Measurements from ENCODE around the gene SERPINF2. TPM values are rescaled to one million over a fixed set of nuclear protein-coding genes. Genes with fewer than 3 reads are reported as not detected.

Gene SERPINF2
- total RNA-seq, 2 experiments from 2014 or later: 0.16 to 0.31 TPM

DNA sequence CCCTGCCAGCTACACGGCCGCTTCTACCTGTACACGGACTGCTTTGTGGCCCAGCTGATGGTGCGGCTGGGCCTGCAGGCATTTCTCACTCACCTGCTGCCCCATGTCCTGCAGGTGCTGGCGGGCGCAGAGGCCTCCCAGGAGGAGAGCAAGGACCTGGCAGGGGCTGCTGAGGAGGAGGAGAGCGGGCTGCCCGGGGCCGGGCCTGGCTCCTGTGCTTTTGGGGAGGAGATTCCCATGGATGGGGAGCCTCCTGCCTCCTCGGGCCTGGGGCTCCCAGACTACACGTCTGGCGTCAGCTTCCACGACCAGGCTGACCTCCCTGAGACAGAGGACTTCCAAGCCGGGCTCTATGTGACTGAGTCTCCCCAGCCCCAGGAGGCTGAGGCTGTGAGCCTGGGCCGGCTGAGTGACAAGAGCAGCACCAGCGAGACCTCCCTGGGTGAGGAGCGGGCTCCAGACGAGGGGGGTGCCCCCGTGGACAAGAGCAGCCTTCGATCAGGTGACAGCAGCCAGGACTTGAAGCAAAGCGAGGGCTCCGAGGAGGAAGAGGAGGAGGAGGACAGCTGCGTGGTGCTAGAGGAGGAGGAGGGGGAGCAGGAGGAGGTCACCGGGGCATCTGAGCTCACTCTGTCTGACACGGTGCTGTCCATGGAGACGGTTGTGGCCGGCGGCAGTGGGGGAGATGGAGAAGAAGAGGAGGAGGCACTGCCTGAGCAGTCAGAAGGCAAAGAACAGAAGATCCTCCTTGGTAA, 14.6 kb upstream of the SERPINF2 start:
- H3K4me3 Mint-ChIP-seq: no peak overlapping the region
- H3K36me3 Mint-ChIP-seq (ENCODE audit: low read depth): peaks cover 25% of the 10 kb centered on the region
- no peak for ATAC-seq
- no peak for DNase-seq
- CTCF ChIA-PET: interaction anchor here (0.7 kb wide), 1 partner anchor 38 kb away, joined by 3 read pairs; no protein-coding TSS in a partner anchor
- H3K27ac Mint-ChIP-seq: no peak overlapping the region
- POLR2A ChIA-PET: interaction anchor here (0.8 to 1.8 kb wide), 2 partner anchors 11 to 17 kb away, joined by 3 to 8 read pairs; no protein-coding TSS in a partner anchor
- no peaks in the 10 kb centered on the region for H3K27me3 Mint-ChIP-seq (ENCODE audit: low read depth)
- H3K9me3 Mint-ChIP-seq (ENCODE audit: insufficient read depth): no peaks in the 10 kb centered on the region
- peaks cover 32% of the 10 kb centered on the region for H3K4me1 Mint-ChIP-seq (ENCODE audit: low read depth)

DNA sequence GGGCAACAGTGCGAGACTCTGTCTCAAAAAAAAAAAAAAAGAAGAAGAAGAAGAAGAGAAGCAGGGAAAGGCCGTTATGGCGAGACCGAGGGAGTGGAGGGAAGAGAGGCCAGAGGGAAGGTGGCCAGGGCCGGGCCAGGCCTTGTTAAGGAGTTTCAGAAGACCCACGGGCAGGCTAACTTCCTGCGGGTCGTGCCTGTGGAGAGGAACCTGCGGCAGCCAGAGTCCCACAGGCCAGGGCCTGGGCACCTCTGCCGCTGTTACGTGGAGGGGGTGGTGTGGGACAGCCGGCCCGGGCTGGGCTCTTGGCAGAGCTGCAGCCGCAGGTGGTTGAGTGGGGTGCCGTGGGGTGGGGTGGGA, 12.7 kb upstream of the SERPINF2 start:
- no peak for ATAC-seq
- POLR2A ChIA-PET: no interaction called here
- Mint-ChIP-seq H3K27me3 (ENCODE audit: low read depth) (no peaks in the 10 kb centered on the region), H3K4me3 (no peak overlapping the region), H3K27ac (no peak overlapping the region), H3K4me1 (ENCODE audit: low read depth) (peaks cover 23% of the 10 kb centered on the region), H3K36me3 (ENCODE audit: low read depth) (peaks cover 26% of the 10 kb centered on the region), H3K9me3 (ENCODE audit: insufficient read depth) (no peaks in the 10 kb centered on the region)
- DNase-seq: no peak
- CTCF ChIA-PET: no interaction called here

DNA sequence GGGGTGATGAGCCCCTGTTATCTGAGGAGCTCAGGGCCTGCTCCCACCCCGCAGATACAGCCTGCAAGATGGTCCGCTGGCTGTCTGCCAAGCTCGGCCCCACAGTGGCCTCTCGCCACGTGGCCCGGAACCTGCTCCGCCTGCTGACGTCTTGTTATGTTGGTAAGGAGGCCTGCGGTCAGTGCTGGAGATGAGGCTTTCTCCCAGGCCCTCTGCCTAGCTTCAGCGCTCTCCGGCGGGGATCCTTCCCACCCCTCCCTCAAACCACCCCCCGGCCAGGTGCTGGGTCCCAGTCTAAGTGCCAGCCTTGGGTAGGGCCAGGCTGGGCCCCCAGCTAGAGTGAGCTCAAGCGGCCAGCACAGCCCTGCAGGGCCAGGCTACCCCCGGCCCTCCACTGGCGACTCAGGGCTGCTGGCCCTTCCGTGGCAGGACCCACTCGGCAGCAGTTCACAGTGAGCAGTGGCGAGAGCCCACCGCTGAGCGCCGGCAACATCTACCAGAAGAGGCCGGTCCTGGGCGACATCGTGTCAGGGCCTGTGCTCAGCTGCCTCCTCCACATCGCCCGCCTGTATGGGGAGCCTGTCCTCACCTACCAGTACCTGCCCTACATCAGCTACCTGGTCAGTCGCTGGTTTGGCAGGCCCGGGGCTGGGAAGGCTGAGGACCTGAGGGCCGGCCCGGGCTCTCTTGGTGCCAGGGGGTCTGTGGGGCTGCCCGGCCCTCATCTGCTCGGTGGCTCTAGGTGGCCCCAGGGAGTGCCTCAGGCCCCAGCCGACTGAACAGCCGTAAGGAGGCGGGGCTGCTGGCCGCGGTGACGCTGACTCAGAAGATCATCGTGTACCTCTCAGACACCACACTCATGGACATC, 12.1 kb upstream of the SERPINF2 start:
- no peaks in the 10 kb centered on the region for H3K27me3 Mint-ChIP-seq (ENCODE audit: low read depth)
- no peak for DNase-seq
- peaks cover 22% of the 10 kb centered on the region for H3K4me1 Mint-ChIP-seq (ENCODE audit: low read depth)
- H3K4me3 Mint-ChIP-seq: no peak overlapping the region
- CTCF ChIA-PET: interaction anchor here (1.4 kb wide), 1 partner anchor 9 kb away, joined by 5 read pairs; no protein-coding TSS in a partner anchor
- H3K9me3 Mint-ChIP-seq (ENCODE audit: insufficient read depth): no peaks in the 10 kb centered on the region
- POLR2A ChIA-PET: interaction anchor here (0.7 kb wide), 1 partner anchor 64 kb away, joined by 5 read pairs; no protein-coding TSS in a partner anchor
- peaks cover 25% of the 10 kb centered on the region for H3K36me3 Mint-ChIP-seq (ENCODE audit: low read depth)
- no peak overlapping the region for H3K27ac Mint-ChIP-seq
- ATAC-seq: no peak

DNA sequence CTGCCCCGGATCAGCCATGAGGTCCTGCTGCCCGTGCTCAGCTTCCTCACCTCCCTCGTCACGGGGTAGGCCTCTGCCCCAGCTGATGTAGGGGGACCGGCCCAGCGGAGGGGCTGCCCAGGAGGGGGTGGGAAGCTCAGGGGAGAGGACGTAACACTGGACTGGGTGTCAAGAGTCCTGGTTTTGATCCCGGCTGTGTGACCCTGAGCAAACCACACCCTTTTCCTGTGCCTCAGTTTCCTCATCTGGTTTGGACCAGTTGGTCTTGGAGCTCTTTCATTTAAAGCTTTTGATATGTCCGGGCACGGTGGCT, 11.5 kb upstream of the SERPINF2 start:
- DNase-seq (no peak), ATAC-seq (no peak)
- ChIA-PET CTCF (interaction anchor here (1.4 kb wide), 1 partner anchor 10 kb away, joined by 5 read pairs; no protein-coding TSS in a partner anchor), POLR2A (interaction anchor here (0.7 kb wide), 1 partner anchor 64 kb away, joined by 5 read pairs; no protein-coding TSS in a partner anchor)
- peaks cover 24% of the 10 kb centered on the region for H3K4me1 Mint-ChIP-seq (ENCODE audit: low read depth)
- H3K36me3 Mint-ChIP-seq (ENCODE audit: low read depth): peaks cover 23% of the 10 kb centered on the region
- no peaks in the 10 kb centered on the region for H3K27me3 Mint-ChIP-seq (ENCODE audit: low read depth)
- no peak overlapping the region for H3K27ac Mint-ChIP-seq
- no peak overlapping the region for H3K4me3 Mint-ChIP-seq
- H3K9me3 Mint-ChIP-seq (ENCODE audit: insufficient read depth): no peaks in the 10 kb centered on the region

DNA sequence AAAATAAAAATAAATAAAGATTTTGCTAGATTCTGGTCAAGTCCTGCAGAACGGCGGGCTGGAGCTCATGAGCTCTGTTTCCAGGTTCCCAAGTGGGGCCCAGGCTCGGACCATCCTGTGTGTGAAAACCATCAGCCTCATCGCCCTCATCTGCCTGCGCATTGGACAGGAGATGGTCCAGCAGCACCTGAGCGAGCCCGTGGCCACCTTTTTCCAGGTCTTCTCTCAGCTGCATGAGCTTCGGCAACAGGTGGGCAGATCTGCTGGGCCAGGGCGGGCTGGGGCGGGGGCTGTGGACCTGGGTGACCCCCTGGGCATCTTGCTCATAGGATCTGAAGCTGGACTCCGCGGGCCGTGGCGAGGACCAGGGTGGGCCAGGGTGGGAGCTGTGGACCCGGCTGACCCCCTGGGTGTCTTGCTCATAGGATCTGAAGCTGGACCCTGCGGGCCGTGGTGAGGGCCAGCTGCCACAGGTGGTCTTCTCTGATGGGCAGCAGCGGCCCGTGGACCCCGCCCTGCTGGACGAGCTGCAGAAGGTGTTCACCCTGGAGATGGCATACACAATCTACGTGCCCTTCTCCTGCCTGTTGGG, 10.3 kb upstream of the SERPINF2 start:
- Mint-ChIP-seq H3K27ac (no peak overlapping the region), H3K36me3 (ENCODE audit: low read depth) (peaks cover 26% of the 10 kb centered on the region), H3K4me1 (ENCODE audit: low read depth) (peaks cover 24% of the 10 kb centered on the region), H3K27me3 (ENCODE audit: low read depth) (no peaks in the 10 kb centered on the region), H3K9me3 (ENCODE audit: insufficient read depth) (no peaks in the 10 kb centered on the region), H3K4me3 (no peak overlapping the region)
- DNase-seq (no peak), ATAC-seq (no peak)
- POLR2A ChIA-PET: interaction anchor here (1.5 kb wide), 1 partner anchor 9 kb away, joined by 4 read pairs; no protein-coding TSS in a partner anchor
- CTCF ChIA-PET: no interaction called here

DNA sequence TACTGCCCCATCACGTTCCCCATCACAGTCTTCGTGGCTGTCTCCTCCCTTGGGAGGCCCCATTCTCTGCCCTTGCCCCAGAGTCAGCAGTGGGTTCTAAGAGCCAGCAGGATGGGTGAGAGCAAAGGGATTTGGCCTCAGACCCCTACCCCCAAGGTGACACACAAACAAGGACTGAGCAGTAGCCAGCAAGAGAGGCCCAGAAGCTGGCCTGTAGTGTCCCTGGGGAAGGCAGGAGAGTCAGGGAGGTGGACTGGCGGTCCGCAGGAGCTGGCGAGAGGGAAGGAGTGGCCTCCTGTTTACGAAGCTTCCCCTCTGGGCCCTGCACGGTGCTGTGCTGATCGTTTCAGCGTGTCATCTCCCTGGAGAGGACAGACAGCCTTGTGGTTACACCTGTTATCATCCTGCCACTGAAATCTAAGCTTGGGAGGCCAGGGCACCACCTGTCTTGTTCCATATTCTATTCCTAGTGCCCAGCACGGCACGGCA, 9.8 kb upstream of the SERPINF2 start:
- CTCF ChIA-PET: no interaction called here

DNA sequence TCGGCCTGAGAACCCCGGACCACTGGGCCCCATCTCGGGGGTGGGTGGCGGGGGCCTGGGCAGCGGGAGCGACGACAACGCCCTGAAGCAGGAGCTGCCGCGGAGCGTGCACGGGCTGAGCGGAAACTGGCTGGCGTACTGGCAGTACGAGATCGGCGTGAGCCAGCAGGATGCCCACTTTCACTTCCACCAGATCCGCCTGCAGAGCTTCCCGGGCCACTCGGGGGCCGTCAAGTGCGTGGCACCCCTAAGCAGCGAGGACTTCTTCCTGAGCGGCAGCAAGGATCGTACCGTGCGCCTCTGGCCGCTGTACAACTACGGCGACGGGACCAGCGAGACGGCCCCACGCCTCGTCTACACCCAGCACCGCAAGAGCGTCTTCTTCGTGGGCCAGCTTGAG, 8.9 kb upstream of the SERPINF2 start:
- Mint-ChIP-seq H3K4me1 (ENCODE audit: low read depth) (peaks cover 20% of the 10 kb centered on the region), H3K27me3 (ENCODE audit: low read depth) (no peaks in the 10 kb centered on the region), H3K4me3 (no peak overlapping the region), H3K36me3 (ENCODE audit: low read depth) (peaks cover 22% of the 10 kb centered on the region), H3K27ac (no peak overlapping the region), H3K9me3 (ENCODE audit: insufficient read depth) (no peaks in the 10 kb centered on the region)
- DNase-seq: no peak
- CTCF ChIA-PET: no interaction called here
- no peak for ATAC-seq
- POLR2A ChIA-PET: no interaction called here

More for the DNA sequence above, 9.8 kb upstream of the SERPINF2 start:
- H3K4me3 Mint-ChIP-seq: no peak overlapping the region
- POLR2A ChIA-PET: interaction anchor here (1.5 kb wide), 1 partner anchor 9 kb away, joined by 4 read pairs; no protein-coding TSS in a partner anchor
- no peak overlapping the region for H3K27ac Mint-ChIP-seq
- H3K27me3 Mint-ChIP-seq (ENCODE audit: low read depth): no peaks in the 10 kb centered on the region
- H3K9me3 Mint-ChIP-seq (ENCODE audit: insufficient read depth): no peaks in the 10 kb centered on the region
- no peak for ATAC-seq
- H3K4me1 Mint-ChIP-seq (ENCODE audit: low read depth): peaks cover 24% of the 10 kb centered on the region
- peaks cover 28% of the 10 kb centered on the region for H3K36me3 Mint-ChIP-seq (ENCODE audit: low read depth)
- DNase-seq: no peak

DNA sequence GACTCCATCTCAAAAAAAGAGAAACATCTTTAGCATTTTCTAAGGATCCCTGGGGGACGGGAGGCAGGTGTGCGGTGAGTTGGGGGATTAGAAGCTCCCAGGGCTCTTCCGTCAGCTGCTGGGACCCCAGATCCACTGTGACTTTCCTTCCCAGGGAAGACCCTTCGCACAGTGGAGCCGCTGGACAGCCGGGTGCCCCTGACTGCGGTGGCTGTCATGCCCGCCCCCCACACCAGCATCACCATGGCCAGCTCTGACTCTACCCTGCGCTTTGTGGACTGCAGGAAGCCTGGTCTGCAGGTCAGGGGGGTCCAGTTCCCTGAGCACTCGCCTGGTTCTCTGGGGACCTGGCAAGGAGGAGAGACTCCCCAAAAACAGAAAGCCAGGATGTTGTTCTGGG, 7.3 kb upstream of the SERPINF2 start:
- ChIA-PET POLR2A (no interaction called here), CTCF (no interaction called here)
- Mint-ChIP-seq H3K27me3 (ENCODE audit: low read depth) (no peaks in the 10 kb centered on the region), H3K27ac (no peak overlapping the region), H3K4me3 (no peak overlapping the region), H3K9me3 (ENCODE audit: insufficient read depth) (no peaks in the 10 kb centered on the region), H3K4me1 (ENCODE audit: low read depth) (peaks cover 11% of the 10 kb centered on the region), H3K36me3 (ENCODE audit: low read depth) (peaks cover 12% of the 10 kb centered on the region)
- ATAC-seq (no peak), DNase-seq (no peak)

DNA sequence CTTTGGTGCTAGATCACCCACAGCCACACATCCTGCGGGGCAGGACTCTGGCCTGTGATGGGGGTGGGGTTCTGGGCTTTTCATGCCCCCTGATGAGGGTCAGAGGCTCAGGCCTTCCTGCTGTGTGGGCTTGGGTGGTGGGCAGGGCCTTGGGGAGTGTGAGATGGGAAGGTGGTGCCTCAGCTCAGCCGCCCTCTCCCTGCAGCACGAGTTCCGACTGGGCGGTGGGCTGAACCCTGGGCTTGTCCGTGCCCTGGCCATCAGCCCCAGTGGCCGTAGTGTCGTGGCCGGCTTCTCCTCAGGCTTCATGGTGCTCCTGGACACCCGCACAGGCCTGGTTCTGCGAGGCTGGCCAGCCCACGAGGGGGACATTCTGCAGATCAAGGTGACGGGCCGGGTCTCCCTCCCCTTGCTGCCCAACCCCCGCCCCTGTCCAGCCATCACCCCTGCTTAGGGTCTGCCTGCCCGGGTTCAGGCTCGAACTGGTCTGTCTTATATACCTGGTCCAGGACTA, 6.8 kb upstream of the SERPINF2 start:
- Mint-ChIP-seq H3K27ac (no peak overlapping the region), H3K27me3 (ENCODE audit: low read depth) (no peaks in the 10 kb centered on the region), H3K36me3 (ENCODE audit: low read depth) (peaks cover 12% of the 10 kb centered on the region), H3K4me1 (ENCODE audit: low read depth) (peaks cover 11% of the 10 kb centered on the region), H3K9me3 (ENCODE audit: insufficient read depth) (no peaks in the 10 kb centered on the region), H3K4me3 (no peak overlapping the region)
- POLR2A ChIA-PET: no interaction called here
- CTCF ChIA-PET: no interaction called here
- DNase-seq: no peak
- ATAC-seq: no peak

DNA sequence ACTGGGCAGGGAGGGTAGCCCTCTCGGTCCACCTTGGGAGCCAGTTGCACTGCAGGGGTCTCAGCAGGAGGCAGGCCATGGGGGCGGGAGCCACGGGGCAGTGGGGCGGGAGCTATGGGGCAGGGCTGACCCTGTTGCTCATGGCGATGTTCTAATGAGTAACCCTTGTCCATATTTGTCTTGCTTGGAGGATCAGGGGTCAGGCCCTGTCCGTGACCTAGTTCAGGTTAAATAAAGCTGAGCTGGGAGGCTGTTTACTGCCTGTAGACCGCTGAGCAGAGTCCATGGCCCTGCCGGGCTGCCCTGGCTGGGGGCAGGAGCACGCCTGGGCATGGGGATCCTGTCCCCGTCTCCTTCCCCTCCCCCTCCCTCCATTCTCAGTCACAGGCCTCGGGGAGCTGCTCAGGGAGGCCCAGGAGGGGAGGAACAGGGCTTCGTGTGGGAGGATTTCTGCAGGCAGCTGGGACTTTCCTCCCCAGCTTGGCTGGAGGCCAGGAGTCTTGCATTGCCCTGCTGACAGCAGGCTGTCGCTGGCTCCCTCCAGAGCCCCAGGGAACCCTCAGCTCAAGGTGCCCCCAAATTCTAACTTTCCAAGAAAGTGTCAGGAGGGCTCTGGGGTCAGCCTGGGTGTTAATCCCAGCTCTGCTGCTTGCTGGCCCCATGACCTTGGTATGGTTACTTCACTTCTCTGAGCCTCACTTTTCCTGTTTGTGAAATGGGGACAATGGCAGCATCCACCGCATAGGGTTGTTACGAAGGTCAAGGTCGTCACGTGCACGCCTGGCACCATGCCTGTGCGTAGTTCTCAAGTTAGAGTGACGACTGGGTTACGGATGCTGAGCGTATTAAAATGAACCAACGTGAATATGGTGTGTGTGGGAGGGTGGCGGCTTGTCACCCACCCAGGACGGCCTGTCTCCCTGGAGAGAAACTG, 6.1 kb upstream of the SERPINF2 start:
- DNase-seq: no peak
- CTCF ChIA-PET: interaction anchor here (1.4 kb wide), 1 partner anchor 19 kb away, joined by 5 read pairs; no protein-coding TSS in a partner anchor
- Mint-ChIP-seq H3K36me3 (ENCODE audit: low read depth) (peaks cover 12% of the 10 kb centered on the region), H3K9me3 (ENCODE audit: insufficient read depth) (no peaks in the 10 kb centered on the region), H3K4me3 (no peak overlapping the region), H3K27me3 (ENCODE audit: low read depth) (no peaks in the 10 kb centered on the region), H3K27ac (no peak overlapping the region), H3K4me1 (ENCODE audit: low read depth) (peaks cover 11% of the 10 kb centered on the region)
- POLR2A ChIA-PET: no interaction called here
- ATAC-seq: no peak
